Neural cell (in vitro differentiated cells): ENCODE measurements around the gene PPIE.

Source experiments
- CTCF ChIP-seq: fragments of 450-650 bp; IDR thresholded peaks from 2 replicates; pipeline ENCODE4 v1.5.1; 2014; ENCODE audit warnings: antibody characterized with exemption, mild to moderate bottlenecking, moderate library complexity; ENCODE audit not compliant: poor library complexity, severe bottlenecking
- EP300 ChIP-seq: fragments of 450-650 bp; conservative IDR thresholded peaks from 2 replicates; pipeline ENCODE4 v1.6.1; 2014; ENCODE audit warnings: antibody characterized with exemption, mild to moderate bottlenecking, moderate library complexity; ENCODE audit not compliant: poor library complexity, severe bottlenecking
- POLR2AphosphoS5 ChIP-seq: IDR thresholded peaks from 2 replicates; pipeline ENCODE4 v1.6.1; 2012

GRCh38 chr1:39795651-39796050 lies 57.0 kb downstream of the PPIE start:
- TF ChIP-seq EP300 (no peak), POLR2AphosphoS5 (no peak), CTCF (no peak)
